Measurements from ENCODE around the gene ZNF451.

ZNF451 gene

GRCh38 chr6:57048577-57048976, 41.4 kb upstream of the ZNF451 start:
- peak overlapping the region; percentile 60 for H3K4me2 ChIP-seq
- H3K79me2 ChIP-seq (ENCODE audit: insufficient read depth, low read depth) = peaks cover 37% of the 10 kb centered on the region
- no peaks in the 10 kb centered on the region for H4K20me1 ChIP-seq (ENCODE audit: insufficient read depth)
- H3K4me1 ChIP-seq (ENCODE audit: low read depth, poor library complexity, severe bottlenecking) = peaks cover 21% of the 10 kb centered on the region
- no peak overlapping the region for H3K4me3 ChIP-seq (IDR thresholded peaks at IDR 0.05; ENCODE audit: insufficient read depth, low read depth, low read length)
- H3K27ac ChIP-seq = no peak overlapping the region
- H3K27me3 ChIP-seq (ENCODE audit: insufficient read depth, low read depth) = no peaks in the 10 kb centered on the region
- no peak overlapping the region for H2AFZ ChIP-seq (ENCODE audit: low read depth)
- H3K9ac ChIP-seq = no peak overlapping the region
- TF ChIP-seq CTCF (conservative IDR thresholded peaks at IDR 0.05; ENCODE audit: low read depth, low read length) = no peak
- H3K36me3 ChIP-seq (ENCODE audit: insufficient read depth) = peaks cover 9% of the 10 kb centered on the region; the same call in 1 of the 2 replicates

GRCh38 chr6:57063847-57064246, 26.1 kb upstream of the ZNF451 start:
- H3K79me2 ChIP-seq (ENCODE audit: insufficient read depth, low read depth) = no peaks in the 10 kb centered on the region
- no peaks in the 10 kb centered on the region for H3K36me3 ChIP-seq (ENCODE audit: insufficient read depth)
- H3K4me2 ChIP-seq = no peak overlapping the region
- H4K20me1 ChIP-seq (ENCODE audit: insufficient read depth) = no peaks in the 10 kb centered on the region
- no peak overlapping the region for H3K4me3 ChIP-seq (IDR thresholded peaks at IDR 0.05; ENCODE audit: insufficient read depth, low read depth, low read length)
- no peak overlapping the region for H3K9ac ChIP-seq
- H3K27me3 ChIP-seq (ENCODE audit: insufficient read depth, low read depth) = no peaks in the 10 kb centered on the region
- H3K4me1 ChIP-seq (ENCODE audit: low read depth, poor library complexity, severe bottlenecking) = peaks cover 4% of the 10 kb centered on the region
- no peak overlapping the region for H3K27ac ChIP-seq
- no peak for TF ChIP-seq CTCF (conservative IDR thresholded peaks at IDR 0.05; ENCODE audit: low read depth, low read length)
- H2AFZ ChIP-seq (ENCODE audit: low read depth) = no peak overlapping the region

- Histone ChIP-seq H2AFZ (ENCODE audit: low read depth) (no peak overlapping the region), H3K36me3 (ENCODE audit: insufficient read depth) (no peaks in the 10 kb centered on the region), H3K27ac (no peak overlapping the region), H3K9ac (no peak overlapping the region), H3K79me2 (ENCODE audit: insufficient read depth, low read depth) (no peaks in the 10 kb centered on the region), H3K4me3 (IDR thresholded peaks at IDR 0.05; ENCODE audit: insufficient read depth, low read depth, low read length) (no peak overlapping the region), H4K20me1 (ENCODE audit: insufficient read depth) (no peaks in the 10 kb centered on the region), H3K4me2 (no peak overlapping the region), H3K27me3 (ENCODE audit: insufficient read depth, low read depth) (no peaks in the 10 kb centered on the region), H3K4me1 (ENCODE audit: low read depth, poor library complexity, severe bottlenecking) (peaks cover 4% of the 10 kb centered on the region)
- no peak for TF ChIP-seq CTCF (conservative IDR thresholded peaks at IDR 0.05; ENCODE audit: low read depth, low read length)
Observed at GRCh38 chr6:57064809-57065208, 25.2 kb upstream of the ZNF451 start.

GRCh38 chr6:57068061-57068460, 21.9 kb upstream of the ZNF451 start:
- no peaks in the 10 kb centered on the region for H4K20me1 ChIP-seq (ENCODE audit: insufficient read depth)
- H3K4me3 ChIP-seq (IDR thresholded peaks at IDR 0.05; ENCODE audit: insufficient read depth, low read depth, low read length) = no peak overlapping the region
- H3K27ac ChIP-seq = no peak overlapping the region
- no peak for TF ChIP-seq CTCF (conservative IDR thresholded peaks at IDR 0.05; ENCODE audit: low read depth, low read length)
- H2AFZ ChIP-seq (ENCODE audit: low read depth) = no peak overlapping the region
- H3K9ac ChIP-seq = no peak overlapping the region
- no peaks in the 10 kb centered on the region for H3K79me2 ChIP-seq (ENCODE audit: insufficient read depth, low read depth)
- no peaks in the 10 kb centered on the region for H3K36me3 ChIP-seq (ENCODE audit: insufficient read depth)
- H3K4me1 ChIP-seq (ENCODE audit: low read depth, poor library complexity, severe bottlenecking) = no peaks in the 10 kb centered on the region
- no peak overlapping the region for H3K4me2 ChIP-seq
- no peaks in the 10 kb centered on the region for H3K27me3 ChIP-seq (ENCODE audit: insufficient read depth, low read depth)
